Activated T-helper 1 cell treated with anti-CD3 and anti-CD28 coated beads, Interleukin-12 subunit alpha, Interleukin-12 subunit beta, Interleukin-2, Interleukin-4 antibody, amounts not matched to agents 30 ng/mL and 10 ng/mL and 1 ng/mL, durations not matched to agents 14 hours and 24 hours and 36 hours (primary cell): ENCODE data around the gene NHLH1. TPM values are rescaled to one million over a fixed set of nuclear protein-coding genes. Genes with fewer than 3 reads are reported as not detected.

Source experiments
- DNase-seq: peaks from one replicate; pipeline ENCODE4 v3.0.0; 2021; ENCODE audit warnings: low spot score
- H3K27ac Mint-ChIP-seq: one replicate; pipeline ENCODE4 v1.8.0; 2021; ENCODE audit warnings: mild to moderate bottlenecking, mixed read lengths
- H3K27me3 Mint-ChIP-seq: one replicate; pipeline ENCODE4 v1.8.0; 2022; ENCODE audit warnings: mild to moderate bottlenecking, moderate library complexity, mixed read lengths; ENCODE audit not compliant: insufficient read depth
- H3K36me3 Mint-ChIP-seq: one replicate; pipeline ENCODE4 v1.8.0; 2021; ENCODE audit warnings: low read depth, mixed read lengths
- H3K4me1 Mint-ChIP-seq: one replicate; pipeline ENCODE4 v1.8.0; 2021; ENCODE audit warnings: low read depth, mixed read lengths
- H3K4me3 Mint-ChIP-seq: one replicate; pipeline ENCODE4 v1.8.0; 2021; ENCODE audit warnings: mild to moderate bottlenecking, moderate library complexity, mixed read lengths
- H3K9me3 Mint-ChIP-seq: one replicate; pipeline ENCODE4 v1.8.0; 2021; ENCODE audit warnings: mixed read lengths
- intact Hi-C: fragments of 100-400 bp; cut with micrococcal nuclease; formaldehyde crosslinking; loops from one replicate; pipeline ENCODE4 v1.15.1; 2024
- total RNA-seq: library from RNA; stranded (reverse); gene quantifications from 2 replicates; pipeline ENCODE4 v1.2.3, GENCODE V29; 2022

NHLH1 gene
- total RNA-seq, 1 donor from 2014 or later = 0.52 TPM

GRCh38 chr1:160411271-160412027, 44.6 kb downstream of the NHLH1 start:
- Mint-ChIP-seq H3K27me3 (peaks cover 2% of the 10 kb centered on the region), H3K4me1 (no peaks in the 10 kb centered on the region), H3K9me3 (no peaks in the 10 kb centered on the region), H3K4me3 (no peak overlapping the region), H3K27ac (no peak overlapping the region), H3K36me3 (no peaks in the 10 kb centered on the region)
- intact Hi-C loops = no loop called here
- DNase-seq = no peak

GRCh38 chr1:160412028-160412362, 45.1 kb downstream of the NHLH1 start:
- Mint-ChIP-seq H3K36me3 (no peaks in the 10 kb centered on the region), H3K27ac (no peak overlapping the region), H3K4me1 (no peaks in the 10 kb centered on the region), H3K9me3 (no peaks in the 10 kb centered on the region), H3K27me3 (peaks cover 2% of the 10 kb centered on the region), H3K4me3 (no peak overlapping the region)
- intact Hi-C loops = no loop called here
- DNase-seq = no peak

GRCh38 chr1:160413716-160414115, 46.8 kb downstream of the NHLH1 start:
- DNase-seq = no peak
- no peak overlapping the region for H3K27ac Mint-ChIP-seq
- H3K4me1 Mint-ChIP-seq = no peaks in the 10 kb centered on the region
- H3K36me3 Mint-ChIP-seq = no peaks in the 10 kb centered on the region
- intact Hi-C loops = no loop called here
- peaks cover 2% of the 10 kb centered on the region for H3K27me3 Mint-ChIP-seq
- no peak overlapping the region for H3K4me3 Mint-ChIP-seq
- H3K9me3 Mint-ChIP-seq = no peaks in the 10 kb centered on the region

- peaks cover 4% of the 10 kb centered on the region for H3K27me3 Mint-ChIP-seq
- no peak for DNase-seq
- intact Hi-C loops = no loop called here
- no peak overlapping the region for H3K4me3 Mint-ChIP-seq
- H3K36me3 Mint-ChIP-seq = no peaks in the 10 kb centered on the region
- no peaks in the 10 kb centered on the region for H3K4me1 Mint-ChIP-seq
- H3K9me3 Mint-ChIP-seq = no peaks in the 10 kb centered on the region
- no peak overlapping the region for H3K27ac Mint-ChIP-seq
Observed at GRCh38 chr1:160414881-160415280, 48.0 kb downstream of the NHLH1 start.

GRCh38 chr1:160415696-160416290, 48.9 kb downstream of the NHLH1 start:
- Mint-ChIP-seq H3K27ac (no peak overlapping the region), H3K9me3 (no peaks in the 10 kb centered on the region), H3K4me3 (no peak overlapping the region), H3K36me3 (no peaks in the 10 kb centered on the region), H3K27me3 (peaks cover 4% of the 10 kb centered on the region), H3K4me1 (no peaks in the 10 kb centered on the region)
- no peak for DNase-seq
- intact Hi-C loops = no loop called here

GRCh38 chr1:160416369-160416768, 49.5 kb downstream of the NHLH1 start:
- no peak overlapping the region for H3K4me3 Mint-ChIP-seq
- H3K9me3 Mint-ChIP-seq = no peaks in the 10 kb centered on the region
- no peak overlapping the region for H3K27ac Mint-ChIP-seq
- H3K4me1 Mint-ChIP-seq = no peaks in the 10 kb centered on the region
- H3K36me3 Mint-ChIP-seq = no peaks in the 10 kb centered on the region
- H3K27me3 Mint-ChIP-seq = peaks cover 4% of the 10 kb centered on the region
- intact Hi-C loops = no loop called here
- no peak for DNase-seq

- H3K27ac Mint-ChIP-seq = no peak overlapping the region
- DNase-seq = no peak
- peaks cover 4% of the 10 kb centered on the region for H3K27me3 Mint-ChIP-seq
- no peaks in the 10 kb centered on the region for H3K36me3 Mint-ChIP-seq
- no peaks in the 10 kb centered on the region for H3K4me1 Mint-ChIP-seq
- no peaks in the 10 kb centered on the region for H3K9me3 Mint-ChIP-seq
- H3K4me3 Mint-ChIP-seq = no peak overlapping the region
- intact Hi-C loops = no loop called here
Observed at GRCh38 chr1:160418483-160418882, 51.6 kb downstream of the NHLH1 start.

GRCh38 chr1:160419150-160419837, 52.4 kb downstream of the NHLH1 start:
- Mint-ChIP-seq H3K27me3 (peaks cover 4% of the 10 kb centered on the region), H3K4me1 (no peaks in the 10 kb centered on the region), H3K9me3 (no peaks in the 10 kb centered on the region), H3K4me3 (no peak overlapping the region), H3K27ac (no peak overlapping the region), H3K36me3 (no peaks in the 10 kb centered on the region)
- intact Hi-C loops = no loop called here
- no peak for DNase-seq

- intact Hi-C loops = no loop called here
- no peak for DNase-seq
- H3K9me3 Mint-ChIP-seq = no peaks in the 10 kb centered on the region
Observed at GRCh38 chr1:160419838-160420169, 52.9 kb downstream of the NHLH1 start.

GRCh38 chr1:160420881-160421842, 54.3 kb downstream of the NHLH1 start:
- H3K4me1 Mint-ChIP-seq = no peaks in the 10 kb centered on the region
- H3K36me3 Mint-ChIP-seq = no peaks in the 10 kb centered on the region
- no peak for DNase-seq
- no peak overlapping the region for H3K4me3 Mint-ChIP-seq
- intact Hi-C loops = no loop called here
- H3K27ac Mint-ChIP-seq = no peak overlapping the region
- H3K9me3 Mint-ChIP-seq = no peaks in the 10 kb centered on the region
- peaks cover 3% of the 10 kb centered on the region for H3K27me3 Mint-ChIP-seq

More at GRCh38 chr1:160419838-160420169, 52.9 kb downstream of the NHLH1 start:
- Mint-ChIP-seq H3K4me1 (no peaks in the 10 kb centered on the region), H3K27ac (no peak overlapping the region), H3K36me3 (no peaks in the 10 kb centered on the region), H3K27me3 (peaks cover 4% of the 10 kb centered on the region), H3K4me3 (no peak overlapping the region)

- H3K4me1 Mint-ChIP-seq = no peaks in the 10 kb centered on the region
- H3K9me3 Mint-ChIP-seq = no peaks in the 10 kb centered on the region
- H3K27ac Mint-ChIP-seq = no peak overlapping the region
- no peaks in the 10 kb centered on the region for H3K36me3 Mint-ChIP-seq
- DNase-seq = no peak
- no peak overlapping the region for H3K4me3 Mint-ChIP-seq
- intact Hi-C loops = no loop called here
- peaks cover 3% of the 10 kb centered on the region for H3K27me3 Mint-ChIP-seq
Observed at GRCh38 chr1:160421881-160422280, 55.0 kb downstream of the NHLH1 start.
